ENCODE results near the gene TBC1D10B.
A peak's percentile ranks its signal among the peaks of the same experiment; 100 is the strongest.

Gene TBC1D10B

GRCh38 chr16:30381291-30382041 lies 11.2 kb upstream of the TBC1D10B start:
- no peak for ATAC-seq
- peaks cover 70% of the 10 kb centered on the region for H3K4me1 Mint-ChIP-seq
- H3K9me3 Mint-ChIP-seq, result no peaks in the 10 kb centered on the region
- peak overlapping the region; percentile 98 for H3K27ac Mint-ChIP-seq
- H3K36me3 Mint-ChIP-seq, result peaks cover 19% of the 10 kb centered on the region
- no peaks in the 10 kb centered on the region for H3K27me3 Mint-ChIP-seq
- H3K4me3 Mint-ChIP-seq, result peak overlapping the region; percentile 87

- Mint-ChIP-seq H3K4me1 (peaks cover 70% of the 10 kb centered on the region), H3K27ac (peak overlapping the region; percentile 98), H3K4me3 (peak overlapping the region; percentile 87), H3K9me3 (no peaks in the 10 kb centered on the region), H3K36me3 (peaks cover 19% of the 10 kb centered on the region), H3K27me3 (no peaks in the 10 kb centered on the region)
- no peak for ATAC-seq
These were observed 10.5 kb upstream of the TBC1D10B start for GRCh38 chr16:30380803-30381208.

- ATAC-seq, result no peak
- H3K36me3 Mint-ChIP-seq, result peaks cover 19% of the 10 kb centered on the region
- H3K4me1 Mint-ChIP-seq, result peaks cover 70% of the 10 kb centered on the region
- peak overlapping the region; percentile 97 for H3K4me3 Mint-ChIP-seq
- peak overlapping the region; percentile 98 for H3K27ac Mint-ChIP-seq
- no peaks in the 10 kb centered on the region for H3K27me3 Mint-ChIP-seq
- no peaks in the 10 kb centered on the region for H3K9me3 Mint-ChIP-seq
These were observed 9.9 kb upstream of the TBC1D10B start for GRCh38 chr16:30380072-30380802.

GRCh38 chr16:30379158-30379783 lies 9.0 kb upstream of the TBC1D10B start:
- H3K4me1 Mint-ChIP-seq, result peaks cover 70% of the 10 kb centered on the region
- peak overlapping the region; percentile 97 for H3K4me3 Mint-ChIP-seq
- no peaks in the 10 kb centered on the region for H3K27me3 Mint-ChIP-seq
- no peak for ATAC-seq
- H3K36me3 Mint-ChIP-seq, result peaks cover 19% of the 10 kb centered on the region
- H3K9me3 Mint-ChIP-seq, result no peaks in the 10 kb centered on the region
- H3K27ac Mint-ChIP-seq, result peak overlapping the region; percentile 98

- no peaks in the 10 kb centered on the region for H3K9me3 Mint-ChIP-seq
- peaks cover 19% of the 10 kb centered on the region for H3K36me3 Mint-ChIP-seq
- H3K4me3 Mint-ChIP-seq, result peak overlapping the region; percentile 97
- peak; percentile 95 for ATAC-seq
- peaks cover 65% of the 10 kb centered on the region for H3K4me1 Mint-ChIP-seq
- no peaks in the 10 kb centered on the region for H3K27me3 Mint-ChIP-seq
- peak overlapping the region; percentile 98 for H3K27ac Mint-ChIP-seq
These were observed 8.2 kb upstream of the TBC1D10B start for GRCh38 chr16:30378236-30379157.

- no peaks in the 10 kb centered on the region for H3K9me3 Mint-ChIP-seq
- peak overlapping the region; percentile 97 for H3K4me3 Mint-ChIP-seq
- peak overlapping the region; percentile 98 for H3K27ac Mint-ChIP-seq
- peaks cover 58% of the 10 kb centered on the region for H3K4me1 Mint-ChIP-seq
- no peaks in the 10 kb centered on the region for H3K27me3 Mint-ChIP-seq
- ATAC-seq, result peak; percentile 67
- peaks cover 19% of the 10 kb centered on the region for H3K36me3 Mint-ChIP-seq
These were observed 7.5 kb upstream of the TBC1D10B start for GRCh38 chr16:30377812-30378235.

- H3K27ac Mint-ChIP-seq, result peak overlapping the region; percentile 98
- no peak for ATAC-seq
- H3K27me3 Mint-ChIP-seq, result no peaks in the 10 kb centered on the region
- H3K4me3 Mint-ChIP-seq, result peak overlapping the region; percentile 97
- peaks cover 19% of the 10 kb centered on the region for H3K36me3 Mint-ChIP-seq
- no peaks in the 10 kb centered on the region for H3K9me3 Mint-ChIP-seq
- H3K4me1 Mint-ChIP-seq, result peaks cover 53% of the 10 kb centered on the region
These were observed 6.9 kb upstream of the TBC1D10B start for GRCh38 chr16:30377050-30377811.

- Mint-ChIP-seq H3K27ac (peak overlapping the region; percentile 98), H3K9me3 (no peaks in the 10 kb centered on the region)
These were observed 6.2 kb upstream of the TBC1D10B start for GRCh38 chr16:30376461-30376902.

GRCh38 chr16:30375864-30376263 lies 5.6 kb upstream of the TBC1D10B start:
- Mint-ChIP-seq H3K4me3 (no peak overlapping the region), H3K9me3 (no peaks in the 10 kb centered on the region), H3K27ac (no peak overlapping the region), H3K27me3 (no peaks in the 10 kb centered on the region), H3K36me3 (peaks cover 19% of the 10 kb centered on the region), H3K4me1 (peaks cover 52% of the 10 kb centered on the region)
- no peak for ATAC-seq

More at GRCh38 chr16:30376461-30376902, 6.2 kb upstream of the TBC1D10B start:
- H3K27me3 Mint-ChIP-seq, result no peaks in the 10 kb centered on the region
- H3K36me3 Mint-ChIP-seq, result peaks cover 19% of the 10 kb centered on the region
- peaks cover 54% of the 10 kb centered on the region for H3K4me1 Mint-ChIP-seq
- no peak overlapping the region for H3K4me3 Mint-ChIP-seq
- ATAC-seq, result no peak

GRCh38 chr16:30374538-30374937 lies 4.2 kb upstream of the TBC1D10B start, which contains the start of gene MYL11:
MYL11 (plus strand) TSS chr16:30374802; CDS start chr16:30374858, 56 bp downstream.
- no peak for ATAC-seq
- Mint-ChIP-seq H3K27me3 (no peaks in the 10 kb centered on the region), H3K9me3 (no peaks in the 10 kb centered on the region), H3K36me3 (peaks cover 12% of the 10 kb centered on the region), H3K27ac (no peak within 1 kb of the TSS), H3K4me1 (peaks cover 39% of the 10 kb centered on the region), H3K4me3 (no peak within 1 kb of the TSS)

- Mint-ChIP-seq H3K27me3 (no peaks in the 10 kb centered on the region), H3K4me3 (peak overlapping the region; percentile 1), H3K9me3 (no peaks in the 10 kb centered on the region), H3K4me1 (peaks cover 37% of the 10 kb centered on the region), H3K36me3 (no peaks in the 10 kb centered on the region), H3K27ac (peak overlapping the region; percentile 85)
- no peak for ATAC-seq
These were observed 2.4 kb upstream of the TBC1D10B start for GRCh38 chr16:30372725-30373124.

- Mint-ChIP-seq H3K4me1 (peaks cover 37% of the 10 kb centered on the region), H3K27ac (peak overlapping the region; percentile 85), H3K9me3 (no peaks in the 10 kb centered on the region), H3K27me3 (no peaks in the 10 kb centered on the region), H3K4me3 (peak overlapping the region; percentile 78), H3K36me3 (peaks cover 4% of the 10 kb centered on the region)
- ATAC-seq, result no peak
These were observed 1.9 kb upstream of the TBC1D10B start for GRCh38 chr16:30372038-30372712.

- Mint-ChIP-seq H3K27me3 (no peaks in the 10 kb centered on the region), H3K4me1 (peaks cover 41% of the 10 kb centered on the region), H3K4me3 (peak overlapping the region; percentile 78), H3K27ac (peak overlapping the region; percentile 85), H3K9me3 (no peaks in the 10 kb centered on the region), H3K36me3 (peaks cover 11% of the 10 kb centered on the region)
- no peak for ATAC-seq
These were observed 1.0 kb upstream of the TBC1D10B start for GRCh38 chr16:30371248-30371816.
